Neural crest cell (in vitro differentiated cells): Measurements from ENCODE around the gene WDR48. TPM values are rescaled to one million over a fixed set of nuclear protein-coding genes. Genes with fewer than 3 reads are reported as not detected.

Experiments
- DNase-seq: peaks from one replicate; pipeline ENCODE4 v3.0.0; 2021; ENCODE audit warnings: low read depth, mixed read lengths, low spot score
- H3K27ac Mint-ChIP-seq: one replicate; pipeline ENCODE4 v1.8.0; 2021; ENCODE audit warnings: mild to moderate bottlenecking, mixed read lengths; ENCODE audit not compliant: unreplicated experiment
- H3K27me3 Mint-ChIP-seq: 2 replicates; pipeline ENCODE4 v1.8.0; 2021; ENCODE audit warnings: low read depth, mild to moderate bottlenecking, mixed read lengths
- H3K36me3 Mint-ChIP-seq: 2 replicates; pipeline ENCODE4 v1.8.0; 2021; ENCODE audit warnings: low read depth, mild to moderate bottlenecking, mixed read lengths
- H3K4me1 Mint-ChIP-seq: 2 replicates; pipeline ENCODE4 v1.8.0; 2021; ENCODE audit warnings: mixed read lengths
- H3K4me3 Mint-ChIP-seq: one replicate; pipeline ENCODE4 v1.8.0; 2021; ENCODE audit warnings: mild to moderate bottlenecking, mixed read lengths
- H3K9me3 Mint-ChIP-seq: 2 replicates; pipeline ENCODE4 v1.8.0; 2021; ENCODE audit warnings: mixed read lengths
- CTCF ChIP-seq: fragments of 200-600 bp; sonication (generic); conservative IDR thresholded peaks from 2 replicates; pipeline ENCODE4 v1.5.0; 2021; ENCODE audit warnings: antibody characterized with exemption, mild to moderate bottlenecking
- total RNA-seq: library from RNA; stranded (reverse); gene quantifications from 2 replicates; pipeline ENCODE4 v1.2.1, GENCODE V29; 2021

WDR48 gene
- total RNA-seq, 1 donor from 2014 or later, result 44.7 TPM

DNA sequence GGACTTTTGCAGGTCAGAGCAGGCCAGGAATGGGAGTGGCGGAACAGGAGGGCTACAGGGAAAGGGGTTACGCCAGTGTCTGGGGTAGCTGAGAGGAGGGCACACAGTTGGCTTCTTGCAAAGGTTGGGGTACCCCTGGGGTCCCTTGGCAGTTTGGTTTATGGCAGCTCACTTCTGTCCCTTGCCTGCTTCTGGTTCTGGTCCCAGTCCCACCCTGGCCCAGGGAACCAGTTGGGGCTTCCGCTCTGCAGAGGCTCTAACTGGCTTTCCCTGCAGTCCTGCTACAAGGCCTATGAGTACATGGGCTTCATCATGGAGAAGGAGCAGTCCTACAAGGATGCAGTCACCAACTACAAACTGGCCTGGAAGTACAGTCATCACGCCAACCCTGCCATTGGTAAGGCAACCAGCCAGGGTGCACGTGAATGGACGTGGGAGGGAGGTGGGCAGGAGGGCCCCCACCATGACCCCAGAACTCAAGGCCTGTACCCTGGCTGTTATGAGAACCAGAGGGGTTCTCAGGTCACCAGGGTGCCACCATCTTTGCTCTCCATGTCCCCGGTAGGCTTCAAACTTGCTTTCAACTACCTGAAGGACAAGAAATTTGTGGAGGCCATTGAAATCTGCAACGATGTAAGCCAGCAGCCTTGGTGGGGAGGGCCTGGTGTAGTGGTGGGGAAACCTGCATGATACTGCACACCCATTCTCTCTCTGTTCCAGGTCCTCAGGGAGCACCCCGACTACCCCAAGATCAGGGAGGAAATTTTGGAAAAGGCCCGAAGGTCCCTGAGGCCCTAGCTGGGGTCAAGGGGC is 86.4 kb downstream of the WDR48 start:
- TF ChIP-seq CTCF, result no peak
- Mint-ChIP-seq H3K27me3 (no peaks in the 10 kb centered on the region), H3K36me3 (no peaks in the 10 kb centered on the region), H3K27ac (no peak overlapping the region), H3K4me3 (no peak overlapping the region), H3K9me3 (no peaks in the 10 kb centered on the region), H3K4me1 (peaks cover 4% of the 10 kb centered on the region)
- DNase-seq, result no peak

DNA sequence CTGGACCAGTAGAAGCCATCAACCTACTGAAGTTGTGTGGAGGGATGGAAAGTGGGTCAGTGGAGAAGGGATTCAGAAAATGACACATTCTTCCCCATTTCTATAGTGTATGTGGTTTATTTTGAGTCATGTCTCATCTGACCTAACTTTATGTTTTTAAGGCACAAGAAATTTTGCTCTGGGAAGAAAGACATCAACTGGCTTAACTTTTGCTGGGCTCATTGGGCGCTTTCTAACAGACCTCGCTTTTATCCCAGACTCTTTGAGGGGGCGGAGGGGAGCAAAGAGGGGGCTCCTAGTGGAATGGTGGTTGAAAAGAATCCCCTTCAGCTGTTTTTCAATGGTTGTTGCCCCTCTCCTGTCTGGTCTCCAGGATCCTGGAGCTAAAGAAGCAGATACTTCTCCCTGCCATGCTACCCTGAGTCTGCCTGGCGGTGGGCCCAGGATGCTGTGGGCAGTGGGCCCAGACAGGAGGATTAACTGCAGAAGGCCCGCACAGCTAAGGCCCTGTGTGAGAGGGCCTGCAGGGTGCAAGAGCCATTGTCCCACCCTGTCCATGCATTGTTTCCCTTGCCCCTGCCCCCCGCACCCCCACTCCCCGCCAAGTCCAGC is 87.1 kb downstream of the WDR48 start:
- no peak overlapping the region for H3K4me3 Mint-ChIP-seq
- no peaks in the 10 kb centered on the region for H3K9me3 Mint-ChIP-seq
- TF ChIP-seq CTCF, result no peak
- no peak for DNase-seq
- H3K4me1 Mint-ChIP-seq, result peaks cover 4% of the 10 kb centered on the region
- no peak overlapping the region for H3K27ac Mint-ChIP-seq
- H3K27me3 Mint-ChIP-seq, result no peaks in the 10 kb centered on the region
- no peaks in the 10 kb centered on the region for H3K36me3 Mint-ChIP-seq

DNA sequence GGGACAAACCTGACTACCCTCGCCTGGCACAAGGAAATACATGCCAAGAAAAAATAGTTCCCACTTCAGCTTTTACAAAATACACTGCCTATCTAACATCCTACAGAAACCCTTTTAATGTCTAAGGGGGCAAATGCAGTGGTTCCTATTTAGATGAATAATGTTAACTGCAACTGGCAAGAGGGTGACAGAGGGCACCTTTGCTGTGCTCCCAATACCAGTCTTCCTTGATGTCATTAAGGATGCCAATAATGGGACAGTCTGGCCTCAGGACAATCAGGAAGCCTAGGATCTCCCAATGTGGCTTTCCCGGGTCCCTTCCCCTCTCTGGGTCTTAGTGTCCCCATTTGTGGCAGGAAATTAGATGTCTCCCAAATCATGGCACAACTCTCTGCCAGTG is 87.6 kb downstream of the WDR48 start:
- Mint-ChIP-seq H3K4me1 (peaks cover 4% of the 10 kb centered on the region), H3K4me3 (no peak overlapping the region), H3K27ac (no peak overlapping the region), H3K27me3 (no peaks in the 10 kb centered on the region), H3K9me3 (no peaks in the 10 kb centered on the region), H3K36me3 (no peaks in the 10 kb centered on the region)
- DNase-seq, result no peak
- TF ChIP-seq CTCF, result no peak

GRCh38 chr3:39140341-39140971 is 88.6 kb downstream of the WDR48 start:
- Mint-ChIP-seq H3K27me3 (no peaks in the 10 kb centered on the region), H3K4me1 (peaks cover 4% of the 10 kb centered on the region), H3K9me3 (no peaks in the 10 kb centered on the region), H3K27ac (peak overlapping the region; percentile 54), H3K4me3 (no peak overlapping the region), H3K36me3 (no peaks in the 10 kb centered on the region)
- no peak for TF ChIP-seq CTCF
- DNase-seq, result no peak

DNA sequence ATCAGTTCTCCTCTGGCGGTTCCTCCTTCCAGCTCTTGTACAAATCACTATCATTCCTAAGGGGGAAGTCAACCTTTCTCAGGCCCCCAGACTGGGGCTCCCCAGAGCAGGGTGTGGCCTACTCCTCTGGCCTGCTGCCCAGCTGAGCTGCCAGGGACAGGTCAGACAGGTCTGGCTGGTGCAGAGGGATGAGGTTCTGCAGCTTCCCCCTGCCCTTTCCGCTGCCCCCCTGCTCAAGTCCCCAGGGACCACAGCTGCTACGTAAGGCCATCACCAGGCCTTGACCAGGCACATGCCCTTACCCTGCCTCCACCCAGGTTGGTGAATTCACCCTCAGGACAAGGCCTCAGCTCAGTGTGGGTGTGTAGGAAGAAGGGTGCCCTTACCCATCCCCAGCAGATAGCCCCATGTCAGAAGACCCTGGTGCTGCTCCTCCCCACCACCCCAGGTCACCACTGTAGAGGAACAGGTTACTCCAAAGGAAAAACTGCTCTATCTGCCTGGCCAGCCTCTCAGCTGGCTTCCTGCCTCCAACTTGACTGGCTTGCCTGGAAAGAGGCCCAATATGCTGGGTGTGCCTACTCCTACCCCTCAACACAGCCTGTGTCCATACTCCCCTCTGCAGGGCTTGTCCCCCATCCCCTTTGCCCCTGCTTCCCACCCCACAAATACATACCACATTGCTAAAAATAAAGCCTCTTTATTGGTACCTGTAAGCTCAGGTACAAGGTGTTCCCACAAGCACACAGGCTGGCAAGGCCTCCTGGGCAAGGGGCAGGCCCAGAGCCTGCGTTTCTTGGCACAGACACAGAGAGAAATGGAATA is 89.6 kb downstream of the WDR48 start:
- no peak for TF ChIP-seq CTCF
- peaks cover 11% of the 10 kb centered on the region for H3K4me1 Mint-ChIP-seq
- H3K4me3 Mint-ChIP-seq, result no peak overlapping the region
- no peaks in the 10 kb centered on the region for H3K9me3 Mint-ChIP-seq
- no peaks in the 10 kb centered on the region for H3K36me3 Mint-ChIP-seq
- H3K27ac Mint-ChIP-seq, result no peak overlapping the region
- no peak for DNase-seq
- no peaks in the 10 kb centered on the region for H3K27me3 Mint-ChIP-seq
